ENCODE results near the gene BNC2. TPM values are rescaled to one million over a fixed set of nuclear protein-coding genes. Genes with fewer than 3 reads are reported as not detected.

BNC2 gene
- total RNA-seq, 2 donors from 2014 or later, result 0.32 TPM; not detected in 1

DNA sequence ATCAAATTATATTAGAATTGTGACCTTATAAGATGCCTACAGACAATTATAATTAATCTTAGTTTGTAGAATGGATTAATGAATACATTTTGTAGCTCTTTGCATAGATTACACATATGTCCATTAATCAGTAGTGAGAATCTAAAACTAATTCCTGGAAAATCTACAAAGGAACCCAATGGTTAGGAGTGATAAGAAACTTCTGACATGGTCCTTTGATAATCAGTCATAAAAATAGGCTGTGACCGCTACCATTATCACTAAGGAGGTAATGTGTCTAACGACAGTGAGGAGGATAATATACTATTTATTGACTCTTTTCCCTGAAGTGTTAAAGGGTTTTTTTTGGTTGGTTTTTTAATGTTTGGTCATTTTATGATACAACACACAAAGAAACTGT is 46.6 kb downstream of the BNC2 start:
- ATAC-seq (replicated peaks in 1 of 2), result no peak
- DNase-seq, result no peak
- Mint-ChIP-seq H3K36me3 (ENCODE audit: insufficient read depth in 2 of 2) (no peaks in the 10 kb centered on the region), H3K9me3 (peaks cover 0 to under 1% of the 10 kb centered on the region in 2 donors), H3K27ac (no peak overlapping the region), H3K27me3 (ENCODE audit: low read depth) (no peaks in the 10 kb centered on the region), H3K4me3 (no peak overlapping the region), H3K4me1 (ENCODE audit: low read depth) (no peaks in the 10 kb centered on the region)

DNA sequence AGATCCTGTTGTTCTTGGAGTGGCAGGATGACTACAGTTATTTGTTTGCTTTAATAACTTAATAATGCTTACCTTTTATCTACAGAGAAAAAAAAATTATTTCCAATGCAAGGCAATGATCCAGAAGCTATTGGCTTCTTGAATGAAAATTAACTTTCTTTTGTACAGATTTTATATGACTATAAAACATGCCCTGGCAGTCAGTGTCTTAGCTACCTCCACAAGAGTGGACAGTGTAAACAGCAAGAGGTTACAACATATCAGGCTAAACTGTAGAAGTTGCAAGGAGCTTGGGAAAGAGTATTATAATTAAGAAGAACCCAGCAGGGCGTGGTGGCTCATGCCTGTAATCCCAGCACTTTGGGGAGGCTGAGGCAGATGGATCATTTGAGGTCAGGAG is 49.1 kb downstream of the BNC2 start:
- no peaks in the 10 kb centered on the region for H3K4me1 Mint-ChIP-seq (ENCODE audit: low read depth)
- ATAC-seq (replicated peaks in 1 of 2) (no peak), DNase-seq (no peak)
- no peak overlapping the region for H3K27ac Mint-ChIP-seq
- no peak overlapping the region for H3K4me3 Mint-ChIP-seq
- H3K27me3 Mint-ChIP-seq (ENCODE audit: low read depth), result no peaks in the 10 kb centered on the region
- H3K36me3 Mint-ChIP-seq (ENCODE audit: insufficient read depth in 2 of 2), result no peaks in the 10 kb centered on the region
- peaks cover 0 to 2% of the 10 kb centered on the region in 2 donors for H3K9me3 Mint-ChIP-seq

DNA sequence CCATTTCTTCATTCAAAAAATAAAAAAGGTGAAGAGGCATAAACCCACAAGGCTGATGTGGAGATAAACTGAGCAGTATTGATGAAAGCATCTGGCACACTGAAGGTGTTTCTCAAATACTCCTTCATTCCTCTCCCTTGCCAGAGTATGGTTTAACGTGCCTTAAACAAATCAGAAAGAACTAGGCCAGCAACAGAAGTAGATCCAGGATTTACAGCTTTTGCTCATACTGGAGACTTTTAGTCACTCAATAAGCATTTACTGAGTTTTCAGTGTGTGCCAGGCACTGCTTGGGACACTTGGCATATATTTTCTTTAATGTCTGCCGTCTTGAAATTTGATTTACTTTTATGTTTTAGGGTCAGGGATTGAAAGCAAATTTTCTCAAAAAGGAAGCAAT is 53.0 kb downstream of the BNC2 start:
- H3K27me3 Mint-ChIP-seq (ENCODE audit: low read depth), result no peaks in the 10 kb centered on the region
- peaks cover 1 to 4% of the 10 kb centered on the region in 2 donors for H3K9me3 Mint-ChIP-seq
- DNase-seq, result no peak
- no peak overlapping the region for H3K4me3 Mint-ChIP-seq
- no peak for ATAC-seq (replicated peaks in 1 of 2)
- H3K27ac Mint-ChIP-seq, result no peak overlapping the region
- no peaks in the 10 kb centered on the region for H3K36me3 Mint-ChIP-seq (ENCODE audit: insufficient read depth in 2 of 2)
- H3K4me1 Mint-ChIP-seq (ENCODE audit: low read depth), result no peaks in the 10 kb centered on the region

DNA sequence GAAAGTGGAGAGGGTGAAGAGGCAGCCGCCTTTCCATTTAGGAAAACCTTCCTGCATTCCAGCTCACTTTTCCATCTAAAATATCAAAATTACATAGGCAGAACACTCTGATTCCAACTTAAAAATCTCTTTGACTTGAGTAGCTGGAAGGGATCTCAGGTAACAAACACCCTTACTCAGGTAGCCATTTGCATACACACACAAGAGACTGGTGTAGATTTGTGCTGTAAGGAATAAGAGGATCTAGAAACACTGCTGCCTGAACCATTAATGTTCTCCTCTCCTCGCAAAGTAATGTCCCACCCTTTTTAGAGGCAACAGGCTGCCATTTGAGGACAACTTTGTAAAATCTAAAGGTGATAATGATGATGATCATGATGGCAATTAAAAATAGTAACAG is 53.5 kb downstream of the BNC2 start:
- H3K27ac Mint-ChIP-seq, result no peak overlapping the region
- H3K9me3 Mint-ChIP-seq, result peaks cover 1 to 4% of the 10 kb centered on the region in 2 donors
- DNase-seq (no peak), ATAC-seq (replicated peaks in 1 of 2) (no peak)
- no peaks in the 10 kb centered on the region for H3K4me1 Mint-ChIP-seq (ENCODE audit: low read depth)
- H3K36me3 Mint-ChIP-seq (ENCODE audit: insufficient read depth in 2 of 2), result no peaks in the 10 kb centered on the region
- H3K27me3 Mint-ChIP-seq (ENCODE audit: low read depth), result no peaks in the 10 kb centered on the region
- H3K4me3 Mint-ChIP-seq, result no peak overlapping the region

DNA sequence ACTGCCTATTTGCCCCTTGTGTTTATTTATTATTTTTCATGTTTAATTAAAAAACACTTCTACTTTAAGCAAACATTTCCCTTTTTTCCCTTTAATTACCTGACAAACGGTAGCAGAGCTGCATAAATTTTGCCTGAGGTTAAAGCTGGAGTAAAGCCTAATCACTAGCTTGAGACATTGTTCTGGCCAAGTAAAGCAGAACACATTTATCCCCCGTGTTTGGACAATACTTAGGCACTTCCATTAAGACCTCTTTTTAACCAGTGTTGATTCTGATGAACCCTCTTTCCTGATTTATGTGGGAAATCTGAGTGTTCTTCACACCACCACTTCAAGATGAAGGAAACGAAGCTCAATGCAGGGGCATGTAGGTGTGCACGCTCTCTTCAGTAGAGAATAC is 54.5 kb downstream of the BNC2 start:
- Mint-ChIP-seq H3K4me3 (no peak overlapping the region), H3K27ac (no peak overlapping the region), H3K27me3 (ENCODE audit: low read depth) (no peaks in the 10 kb centered on the region), H3K36me3 (ENCODE audit: insufficient read depth in 2 of 2) (no peaks in the 10 kb centered on the region), H3K4me1 (ENCODE audit: low read depth) (no peaks in the 10 kb centered on the region), H3K9me3 (peaks cover 1 to 4% of the 10 kb centered on the region in 2 donors)
- DNase-seq, result no peak
- no peak for ATAC-seq (replicated peaks in 1 of 2)

DNA sequence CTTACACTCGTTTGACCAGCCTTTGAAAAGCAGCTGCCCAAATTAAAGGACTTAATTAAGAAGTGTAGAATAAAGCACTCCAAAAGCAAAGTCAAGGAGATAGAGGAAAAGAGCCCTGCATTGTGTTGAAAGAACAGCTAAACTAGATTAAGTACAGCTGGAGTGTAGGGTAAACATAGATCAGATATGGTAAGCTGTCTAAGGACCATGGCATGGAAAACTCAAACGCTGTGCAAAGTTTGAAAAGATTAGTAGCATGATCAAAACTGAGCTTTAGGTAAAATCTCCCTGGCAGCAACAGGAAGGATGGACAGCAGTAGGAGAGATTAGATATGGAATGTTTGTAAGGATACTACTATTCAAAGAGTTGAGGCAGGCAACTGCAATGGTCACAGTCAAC is 55.4 kb downstream of the BNC2 start:
- Mint-ChIP-seq H3K9me3 (peaks cover 1 to 4% of the 10 kb centered on the region in 2 donors), H3K36me3 (ENCODE audit: insufficient read depth in 2 of 2) (no peaks in the 10 kb centered on the region), H3K4me3 (no peak overlapping the region), H3K27me3 (ENCODE audit: low read depth) (no peaks in the 10 kb centered on the region), H3K27ac (no peak overlapping the region), H3K4me1 (ENCODE audit: low read depth) (no peaks in the 10 kb centered on the region)
- ATAC-seq (replicated peaks in 1 of 2) (no peak), DNase-seq (no peak)

DNA sequence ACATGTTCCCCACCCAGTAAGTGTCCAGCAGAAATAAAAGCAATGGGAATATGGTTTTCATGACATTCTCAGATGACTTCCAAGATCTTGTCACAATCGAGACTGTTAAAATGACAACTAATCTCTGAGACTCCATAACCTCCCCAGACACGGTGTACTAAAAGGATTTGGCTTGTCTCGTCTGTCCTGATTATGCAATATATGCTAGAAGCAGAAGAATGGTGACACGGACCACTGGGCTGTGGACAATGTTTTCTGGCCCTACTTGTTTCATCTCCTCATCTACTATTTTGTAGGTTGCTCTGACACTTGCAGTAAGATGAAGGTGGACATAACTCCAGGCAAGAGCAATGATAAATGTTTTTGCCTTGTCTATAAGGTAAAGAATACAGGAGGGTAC is 56.6 kb downstream of the BNC2 start:
- Mint-ChIP-seq H3K27me3 (ENCODE audit: low read depth) (no peaks in the 10 kb centered on the region), H3K4me1 (ENCODE audit: low read depth) (no peaks in the 10 kb centered on the region), H3K9me3 (peaks cover 1 to 3% of the 10 kb centered on the region in 2 donors), H3K4me3 (no peak overlapping the region), H3K36me3 (ENCODE audit: insufficient read depth in 2 of 2) (no peaks in the 10 kb centered on the region), H3K27ac (no peak overlapping the region)
- ATAC-seq (replicated peaks in 1 of 2), result no peak
- DNase-seq, result no peak

DNA sequence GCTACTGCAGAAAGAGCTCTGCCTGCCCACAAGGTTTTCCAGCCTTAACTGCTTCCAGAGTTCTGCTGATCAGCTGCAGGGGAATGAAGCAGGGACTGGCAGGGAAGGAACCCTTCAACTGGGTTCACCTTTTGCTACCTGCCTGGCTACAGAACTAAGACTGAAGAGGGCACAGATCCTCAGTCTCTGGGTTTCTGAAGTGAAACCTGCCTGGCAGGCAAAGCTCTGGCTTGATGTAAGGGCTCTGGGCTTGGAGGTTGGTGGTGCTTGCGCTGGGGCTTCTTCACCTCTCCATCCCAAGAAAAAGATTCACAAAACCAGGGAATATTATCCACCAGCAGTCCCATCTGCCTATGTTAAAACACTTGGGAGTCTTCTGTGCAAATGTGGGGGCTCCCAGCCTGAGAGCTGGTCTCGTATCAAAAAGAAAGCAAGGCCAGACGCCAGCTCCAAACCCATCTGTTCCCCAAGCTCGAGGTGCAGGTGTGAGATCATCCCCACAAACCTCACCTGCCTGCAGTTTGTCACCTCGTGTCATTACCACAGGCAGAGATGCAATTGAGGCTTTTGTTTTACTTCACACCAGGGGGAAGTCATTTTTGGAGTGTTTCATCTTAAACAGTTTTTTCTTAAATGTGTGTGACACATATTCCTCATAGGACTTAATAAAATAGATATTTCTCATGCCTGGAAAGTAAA is 58.3 kb downstream of the BNC2 start:
- ATAC-seq (replicated peaks in 1 of 2), result no peak
- Mint-ChIP-seq H3K9me3 (peaks cover 1% of the 10 kb centered on the region in 2 donors), H3K4me3 (no peak overlapping the region), H3K36me3 (ENCODE audit: insufficient read depth in 2 of 2) (no peaks in the 10 kb centered on the region), H3K27me3 (ENCODE audit: low read depth) (no peaks in the 10 kb centered on the region), H3K27ac (no peak overlapping the region), H3K4me1 (ENCODE audit: low read depth) (no peaks in the 10 kb centered on the region)
- DNase-seq, result no peak

DNA sequence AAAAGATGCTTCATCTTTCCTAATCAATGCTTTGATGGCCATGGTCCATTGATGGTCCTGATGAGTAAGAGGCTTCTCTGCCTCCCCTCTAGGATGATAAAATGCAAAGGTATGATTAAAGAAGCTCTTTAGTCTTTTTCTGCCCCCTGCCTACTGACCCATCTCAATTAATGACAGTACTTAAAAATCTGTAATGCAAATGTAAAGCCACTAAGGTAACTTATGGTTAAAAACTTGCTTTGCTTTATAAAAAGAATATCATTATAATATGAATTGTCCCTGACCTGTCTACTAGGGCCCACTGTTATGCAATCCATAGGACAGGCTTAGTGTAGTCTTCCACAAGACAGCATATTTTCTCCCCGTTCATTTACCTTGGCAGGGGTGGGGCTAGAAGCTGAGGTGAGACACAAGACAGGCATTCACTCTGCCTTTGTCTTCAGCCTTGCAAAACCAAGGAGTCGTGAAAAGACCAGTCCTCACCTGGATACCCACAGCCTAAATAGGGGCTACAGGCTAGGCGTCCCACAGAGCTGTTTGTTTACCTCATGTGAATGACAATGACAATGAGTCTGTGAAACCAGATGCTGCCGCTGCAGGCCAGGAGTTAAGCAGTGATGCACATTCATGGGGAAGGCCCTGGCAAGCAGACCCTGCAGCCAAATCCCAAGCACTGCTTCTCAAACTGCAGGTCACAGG is 60.4 kb downstream of the BNC2 start:
- DNase-seq (no peak), ATAC-seq (replicated peaks in 1 of 2) (no peak)
- Mint-ChIP-seq H3K4me3 (no peak overlapping the region), H3K4me1 (ENCODE audit: low read depth) (no peaks in the 10 kb centered on the region), H3K36me3 (ENCODE audit: insufficient read depth in 2 of 2) (no peaks in the 10 kb centered on the region), H3K9me3 (peaks cover 1% of the 10 kb centered on the region in 2 donors), H3K27me3 (ENCODE audit: low read depth) (no peaks in the 10 kb centered on the region), H3K27ac (no peak overlapping the region)

DNA sequence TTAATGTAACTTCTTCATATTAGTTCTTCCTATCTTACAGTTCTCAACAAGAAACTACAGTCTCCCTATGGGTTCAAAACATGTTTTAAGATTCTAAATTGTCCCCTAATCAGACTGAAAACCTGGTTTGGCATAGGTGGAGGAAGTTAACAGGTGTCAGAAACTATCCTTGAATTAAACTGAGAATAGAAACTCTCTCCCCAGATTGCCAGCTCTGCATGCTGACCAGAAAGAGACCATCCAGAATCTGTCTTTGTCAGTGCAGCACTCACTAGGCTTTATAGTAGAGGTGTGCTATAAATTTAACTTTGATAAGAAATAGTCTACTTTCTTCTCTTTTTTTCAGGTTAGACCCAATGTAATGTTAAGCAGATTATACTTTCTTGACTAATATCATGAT is 63.8 kb downstream of the BNC2 start:
- no peaks in the 10 kb centered on the region for H3K36me3 Mint-ChIP-seq (ENCODE audit: insufficient read depth in 2 of 2)
- no peaks in the 10 kb centered on the region for H3K27me3 Mint-ChIP-seq (ENCODE audit: low read depth)
- no peaks in the 10 kb centered on the region for H3K4me1 Mint-ChIP-seq (ENCODE audit: low read depth)
- no peak overlapping the region for H3K4me3 Mint-ChIP-seq
- DNase-seq (no peak), ATAC-seq (replicated peaks in 1 of 2) (no peak)
- H3K9me3 Mint-ChIP-seq, result no peaks in the 10 kb centered on the region
- no peak overlapping the region for H3K27ac Mint-ChIP-seq

DNA sequence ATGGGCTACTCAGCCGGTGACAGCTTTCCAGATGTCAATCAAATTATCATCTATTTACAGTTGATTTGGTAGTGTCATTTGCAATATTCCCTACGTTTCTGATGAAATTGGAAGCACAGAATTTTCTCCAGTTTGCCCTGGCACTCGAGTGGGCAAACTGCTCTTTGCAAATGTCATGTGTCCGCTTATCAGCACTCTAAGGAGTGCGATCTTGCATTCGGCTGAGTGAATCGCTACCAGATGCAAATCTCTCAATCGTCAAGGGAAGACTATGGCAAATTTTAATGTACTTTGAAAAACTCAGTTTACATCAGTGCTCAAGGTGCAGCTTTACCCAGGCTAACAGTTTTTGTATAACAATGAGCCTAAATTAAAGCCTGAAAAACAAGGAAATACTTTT is 66.8 kb downstream of the BNC2 start:
- no peaks in the 10 kb centered on the region for H3K27me3 Mint-ChIP-seq (ENCODE audit: low read depth)
- H3K4me1 Mint-ChIP-seq (ENCODE audit: low read depth), result no peaks in the 10 kb centered on the region
- DNase-seq (no peak), ATAC-seq (replicated peaks in 1 of 2) (no peak)
- no peak overlapping the region for H3K27ac Mint-ChIP-seq
- no peak overlapping the region for H3K4me3 Mint-ChIP-seq
- H3K9me3 Mint-ChIP-seq, result no peaks in the 10 kb centered on the region
- H3K36me3 Mint-ChIP-seq (ENCODE audit: insufficient read depth in 2 of 2), result no peaks in the 10 kb centered on the region

DNA sequence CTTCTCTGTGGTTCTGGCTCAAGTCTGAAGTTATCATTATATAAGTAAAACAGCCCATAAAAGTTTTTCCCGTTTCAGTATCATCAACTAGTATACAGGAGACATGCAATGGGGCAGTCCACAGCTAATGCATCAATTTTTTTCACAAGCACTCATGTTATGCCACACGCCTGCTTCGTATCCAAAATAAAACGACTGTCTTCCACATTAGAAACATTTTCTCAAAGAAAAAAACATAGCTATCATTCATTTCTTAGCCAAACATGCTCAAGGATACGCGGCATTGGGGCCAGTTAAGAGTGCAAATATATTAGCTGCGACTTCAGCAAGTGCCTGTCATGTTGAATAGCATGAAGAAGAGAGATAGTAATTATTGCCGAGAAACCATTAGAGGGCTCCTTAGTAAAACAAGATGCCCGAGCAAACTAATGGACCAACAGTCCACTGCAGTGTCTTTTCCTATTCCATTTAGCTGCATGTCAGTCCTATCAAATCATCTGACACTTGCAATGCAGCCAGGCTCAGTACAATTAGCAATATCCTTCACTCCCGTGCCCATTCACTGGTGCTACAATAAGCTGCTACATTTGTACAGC is 68.5 kb downstream of the BNC2 start:
- H3K27me3 Mint-ChIP-seq (ENCODE audit: low read depth), result no peaks in the 10 kb centered on the region
- no peak for ATAC-seq (replicated peaks in 1 of 2)
- no peaks in the 10 kb centered on the region for H3K9me3 Mint-ChIP-seq
- H3K27ac Mint-ChIP-seq, result no peak overlapping the region
- no peaks in the 10 kb centered on the region for H3K4me1 Mint-ChIP-seq (ENCODE audit: low read depth)
- no peak for DNase-seq
- H3K4me3 Mint-ChIP-seq, result no peak overlapping the region
- no peaks in the 10 kb centered on the region for H3K36me3 Mint-ChIP-seq (ENCODE audit: insufficient read depth in 2 of 2)

DNA sequence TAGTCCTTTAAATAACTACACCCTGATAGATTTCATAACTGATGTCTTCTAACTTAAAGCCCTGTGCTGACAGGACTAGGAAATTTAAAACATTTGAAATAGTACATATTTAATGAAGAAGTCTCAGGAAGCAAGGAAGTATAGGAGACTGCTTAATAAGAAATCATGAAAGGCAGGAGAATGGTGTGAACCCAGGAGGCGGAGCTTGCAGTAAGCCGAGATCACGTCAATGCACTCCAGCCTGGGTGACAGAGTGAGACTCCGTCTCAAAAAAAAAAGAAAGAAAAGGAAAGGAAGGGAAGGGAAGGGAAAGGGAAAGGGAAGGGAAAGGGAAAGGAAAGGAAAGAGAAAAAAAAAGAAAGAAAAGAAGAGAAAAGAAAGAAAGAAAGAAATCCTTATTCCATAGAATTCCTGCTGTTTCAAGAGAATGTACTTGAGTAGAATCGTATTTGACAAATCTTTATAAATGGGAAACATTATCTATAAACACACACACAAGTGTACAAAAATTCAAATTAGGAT is 74.1 kb downstream of the BNC2 start:
- no peaks in the 10 kb centered on the region for H3K4me1 Mint-ChIP-seq (ENCODE audit: low read depth)
- no peaks in the 10 kb centered on the region for H3K27me3 Mint-ChIP-seq (ENCODE audit: low read depth)
- H3K4me3 Mint-ChIP-seq, result no peak overlapping the region
- ATAC-seq (replicated peaks in 1 of 2) (no peak), DNase-seq (no peak)
- no peak overlapping the region for H3K27ac Mint-ChIP-seq
- H3K9me3 Mint-ChIP-seq, result peaks cover 0 to 2% of the 10 kb centered on the region in 2 donors
- H3K36me3 Mint-ChIP-seq (ENCODE audit: insufficient read depth in 2 of 2), result no peaks in the 10 kb centered on the region
